HG03558 (cell line): ENCODE measurements around the gene TRIM62.

Experiments
- ATAC-seq: cut with Tn5 transposase; IDR thresholded peaks from one replicate; pipeline ENCODE4 v1.9.1; 2021; ENCODE audit warnings: moderate number of reproducible peaks; ENCODE audit not compliant: unreplicated experiment; ENCODE audit errors: extremely low read depth

The TRIM62 gene

DNA sequence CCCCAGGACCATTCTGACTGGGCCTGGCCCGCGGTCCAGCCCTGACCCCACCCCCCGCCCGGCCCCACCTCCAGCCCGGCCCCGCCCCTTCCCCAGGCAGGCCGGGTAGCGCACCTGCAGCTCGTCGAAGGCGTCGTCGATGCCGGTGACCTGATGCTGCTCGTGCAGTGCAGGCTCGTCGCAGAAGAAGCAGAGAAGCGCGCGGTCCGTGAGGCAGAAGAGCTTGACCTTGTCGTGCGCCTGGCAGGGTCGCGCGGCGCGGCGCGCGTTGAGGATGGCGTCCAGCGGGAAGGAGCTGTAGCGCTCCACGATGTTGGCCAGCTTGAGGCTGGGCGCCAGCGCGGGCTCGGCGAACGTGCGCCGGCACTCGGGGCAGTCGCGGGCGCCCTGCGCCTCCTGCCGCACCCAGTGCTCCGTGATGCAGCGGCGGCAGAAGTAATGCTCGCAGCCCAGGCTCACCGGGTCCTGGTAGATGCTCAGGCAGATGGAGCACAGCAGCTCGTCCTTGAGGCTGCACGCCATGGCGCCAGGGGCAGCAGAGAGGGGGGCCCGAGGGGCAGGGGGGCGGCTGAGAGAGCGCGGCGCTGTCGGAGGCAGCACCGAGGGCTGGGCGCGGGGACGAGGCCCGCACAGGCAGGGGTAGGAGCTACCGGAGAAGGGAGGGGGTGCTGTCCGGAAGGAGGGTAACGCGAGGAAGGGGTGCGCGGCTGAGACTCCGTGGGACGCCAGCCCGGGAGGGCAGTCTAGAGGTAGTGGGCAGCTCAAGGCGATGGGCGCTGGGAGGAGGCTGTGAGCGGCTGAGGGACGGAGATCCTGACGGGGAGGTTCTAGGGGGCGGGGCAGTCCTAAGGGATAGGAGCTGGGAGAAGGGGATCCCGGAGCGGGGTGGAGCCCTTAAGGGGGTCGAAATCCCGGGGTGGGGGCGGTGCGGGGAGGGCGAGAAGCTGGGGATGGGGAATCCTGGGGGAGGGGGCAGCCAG, 642 bp downstream of the TRIM62 start:
- ATAC-seq = no peak

DNA sequence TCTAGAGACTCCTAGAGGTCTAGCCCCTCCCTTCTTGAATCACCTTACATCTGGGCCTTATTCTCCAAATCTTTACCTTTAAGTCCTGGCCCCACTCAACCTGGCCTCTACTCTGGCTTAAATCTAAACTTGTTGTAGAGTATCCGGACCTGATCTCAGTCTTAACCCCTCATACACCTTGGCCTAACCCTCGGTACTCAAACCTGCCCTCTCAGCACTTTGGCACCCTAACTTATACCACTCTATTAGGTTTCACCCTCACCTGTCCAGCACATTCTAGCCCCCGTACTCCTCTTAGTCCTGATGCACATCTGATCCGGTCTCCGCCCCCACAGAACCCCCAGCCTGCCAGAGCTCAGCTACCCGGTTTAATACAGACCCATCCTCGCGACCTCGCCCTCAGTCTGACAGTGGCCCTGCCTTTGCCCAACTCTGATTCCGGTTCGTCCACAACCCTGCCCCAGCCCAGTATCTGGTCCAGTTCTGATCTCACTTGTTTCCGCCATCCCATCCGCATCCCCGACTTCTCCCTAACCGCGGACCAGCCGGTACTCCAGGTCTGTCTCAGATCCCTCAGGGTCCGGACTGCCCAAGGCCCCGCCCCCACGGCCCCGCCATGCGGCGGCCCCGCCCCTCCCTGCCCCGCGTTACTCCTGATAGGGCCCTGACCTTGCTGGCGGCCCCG, 1.5 kb downstream of the TRIM62 start:
- no peak for ATAC-seq

- no peak for ATAC-seq
Measured at GRCh38 chr1:33178836-33179439, 2.9 kb downstream of the TRIM62 start.

DNA sequence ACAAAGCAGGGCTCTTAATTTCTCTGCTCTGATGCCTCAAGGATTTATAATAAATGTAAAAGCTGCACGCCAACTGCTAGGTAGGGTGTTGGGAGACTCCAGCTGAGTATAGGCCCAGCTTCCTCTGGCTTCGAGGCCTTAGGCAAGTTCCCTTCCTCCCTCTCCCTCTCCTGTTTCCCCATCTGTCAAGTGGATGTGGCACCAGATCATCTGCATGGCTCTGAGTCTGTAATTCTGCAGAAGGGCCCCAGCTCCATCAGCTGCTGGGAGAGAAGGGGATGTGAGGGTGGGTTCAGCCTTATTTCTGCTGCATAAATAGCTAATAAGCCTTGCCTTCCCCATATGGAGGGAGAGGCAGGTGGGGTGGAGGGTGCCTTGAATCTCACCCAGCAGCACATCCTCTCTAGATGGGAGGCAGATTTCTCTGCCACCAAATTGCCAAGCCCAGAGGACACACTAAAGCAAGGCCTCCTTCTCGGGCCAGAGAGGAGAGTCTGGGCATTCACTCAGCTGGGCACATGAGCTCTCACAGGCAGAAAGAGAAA, 3.8 kb downstream of the TRIM62 start:
- ATAC-seq = no peak

DNA sequence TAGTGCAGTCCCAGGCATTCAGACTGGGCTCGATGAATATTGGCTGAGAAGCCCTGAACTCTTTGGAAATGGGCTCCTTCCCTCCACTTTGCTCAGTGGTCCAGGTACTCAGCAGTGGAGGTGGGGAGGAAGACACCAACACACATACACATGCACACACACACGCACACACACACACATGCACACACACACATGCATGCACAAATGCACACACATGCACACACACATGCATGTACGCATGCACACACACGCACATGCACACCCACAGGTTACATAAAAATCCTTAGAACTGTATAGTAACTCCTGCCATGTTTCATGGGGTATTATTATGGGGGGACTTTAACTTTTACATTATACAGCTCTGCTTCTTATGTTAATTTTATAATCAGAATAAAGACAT, 5.0 kb downstream of the TRIM62 start:
- no peak for ATAC-seq

DNA sequence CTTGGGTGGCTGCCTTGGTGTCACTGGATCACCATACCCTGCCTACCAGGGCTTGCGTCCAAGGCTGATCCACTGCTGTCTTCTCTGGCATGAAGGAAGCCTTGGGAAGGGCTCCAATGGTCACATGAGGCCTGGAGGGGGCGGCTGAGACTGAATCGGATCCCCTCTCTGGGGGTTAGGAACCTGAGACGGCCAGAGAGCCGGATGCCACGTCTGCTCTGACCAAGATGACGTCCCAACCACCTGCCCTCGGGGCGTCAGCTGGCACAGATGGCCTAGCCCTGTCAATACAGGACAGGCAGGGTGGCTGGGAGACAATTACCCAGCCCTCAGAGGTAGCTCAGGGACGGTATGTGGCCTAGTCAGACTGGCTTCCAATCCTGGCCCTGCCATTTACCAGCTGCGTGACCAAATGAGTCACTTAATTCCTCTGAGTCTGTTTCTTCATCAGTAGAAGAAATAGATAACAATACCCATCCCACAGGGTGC, 5.4 kb downstream of the TRIM62 start:
- no peak for ATAC-seq

GRCh38 chr1:33175865-33176264, 6.0 kb downstream of the TRIM62 start:
- ATAC-seq = no peak

- no peak for ATAC-seq
Measured at GRCh38 chr1:33173091-33173490, 8.8 kb downstream of the TRIM62 start.

- ATAC-seq = no peak
Measured at GRCh38 chr1:33171977-33172813, 9.6 kb downstream of the TRIM62 start.

- ATAC-seq = no peak
Measured at GRCh38 chr1:33170351-33171274, 11.2 kb downstream of the TRIM62 start.

- no peak for ATAC-seq
Measured at GRCh38 chr1:33169290-33170055, 12.4 kb downstream of the TRIM62 start.

DNA sequence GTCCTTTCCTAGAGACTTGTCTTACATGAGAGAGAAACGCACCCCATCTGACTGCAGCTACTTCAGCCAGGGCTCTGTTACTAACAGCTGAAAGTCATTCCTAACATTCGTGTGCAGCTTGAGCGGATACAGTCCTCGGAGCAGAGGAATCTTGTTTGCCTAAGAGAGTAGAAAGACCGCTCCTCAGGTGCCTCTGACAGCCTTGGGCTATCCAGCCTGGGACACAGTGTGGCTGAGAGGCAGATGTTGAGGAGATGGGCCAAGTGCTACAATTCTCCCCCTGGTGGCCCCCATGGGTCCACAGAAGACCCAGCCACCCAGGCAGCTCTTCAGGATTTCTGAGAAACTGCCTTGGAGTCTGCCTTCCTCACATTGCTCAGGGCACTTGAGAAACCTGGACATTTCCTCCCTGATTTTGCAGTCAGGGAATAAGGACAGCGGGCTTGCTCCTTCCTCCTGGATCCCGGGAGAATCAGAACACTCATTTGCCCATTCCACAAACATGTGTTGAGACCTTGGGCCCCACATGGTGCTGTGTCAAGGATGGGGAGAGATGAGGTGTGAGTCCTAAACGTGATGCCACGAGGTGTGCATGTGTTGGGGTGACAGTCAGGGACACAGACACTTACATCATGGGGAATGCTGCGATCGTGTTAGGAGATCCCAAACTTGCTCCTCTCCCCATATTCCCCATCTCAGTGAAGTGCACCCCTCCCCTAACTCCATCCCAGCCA, 13.1 kb downstream of the TRIM62 start:
- ATAC-seq = no peak

- no peak for ATAC-seq
Measured at GRCh38 chr1:33167650-33168447, 14.0 kb downstream of the TRIM62 start.

- ATAC-seq = no peak
Measured at GRCh38 chr1:33165809-33166208, 16.0 kb downstream of the TRIM62 start.

GRCh38 chr1:33165209-33165608, 16.6 kb downstream of the TRIM62 start:
- ATAC-seq = no peak
